GM19043 (cell line): Measurements from ENCODE around the gene LCN15.

ENCODE experiments used
- ATAC-seq: cut with Tn5 transposase; IDR thresholded peaks from one replicate; pipeline ENCODE4 v1.9.1; 2021; ENCODE audit warnings: low read depth; ENCODE audit not compliant: unreplicated experiment

LCN15 gene

DNA sequence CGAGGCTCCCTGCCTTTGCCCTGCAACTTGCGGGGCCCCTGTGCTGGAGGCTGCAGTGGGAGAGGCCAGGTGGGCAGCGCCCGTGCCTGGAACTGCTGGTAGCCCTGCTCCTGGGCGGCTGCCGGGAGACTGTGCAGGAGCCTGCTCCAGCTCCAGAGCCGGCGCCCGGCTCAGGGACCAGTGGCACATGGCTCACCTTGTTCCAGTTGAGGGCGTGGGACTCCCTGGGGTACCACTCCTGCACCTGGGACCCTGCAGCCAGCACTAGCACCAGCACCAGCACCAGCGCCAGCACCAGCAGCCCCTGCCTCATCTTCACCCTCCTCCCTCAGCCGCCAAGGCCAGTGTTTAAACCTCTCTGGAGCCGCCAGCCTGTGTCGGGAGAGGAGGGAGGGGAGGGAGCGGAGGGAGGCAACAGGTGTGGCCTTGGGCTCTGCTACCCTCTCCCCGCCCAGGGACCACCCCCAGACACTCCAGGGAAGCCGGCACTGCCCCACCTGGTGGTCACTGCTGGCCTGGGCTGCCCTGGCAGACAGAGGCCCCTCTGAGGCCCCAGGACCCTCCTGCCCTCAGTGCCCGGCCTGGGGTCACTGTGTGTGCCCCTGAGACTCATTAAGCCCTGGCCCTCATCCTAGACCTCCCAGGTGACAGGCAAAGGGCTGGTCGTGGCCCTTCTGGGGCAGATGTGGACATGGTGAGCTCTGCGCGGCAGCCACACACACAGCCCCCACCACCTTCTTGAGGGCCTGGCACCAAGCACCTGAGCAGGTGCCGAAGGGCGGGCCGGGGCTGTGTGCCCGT is 21.5 kb downstream of the LCN15 start, which contains the start of gene LCN10:
LCN10 (minus strand) TSS at position 350 of the 801 bp plus-strand sequence; CDS start at position 313, 37 bp downstream.
- ATAC-seq = no peak

- no peak for ATAC-seq
These were observed 22.3 kb downstream of the LCN15 start for GRCh38 chr9:136741883-136742571.

DNA sequence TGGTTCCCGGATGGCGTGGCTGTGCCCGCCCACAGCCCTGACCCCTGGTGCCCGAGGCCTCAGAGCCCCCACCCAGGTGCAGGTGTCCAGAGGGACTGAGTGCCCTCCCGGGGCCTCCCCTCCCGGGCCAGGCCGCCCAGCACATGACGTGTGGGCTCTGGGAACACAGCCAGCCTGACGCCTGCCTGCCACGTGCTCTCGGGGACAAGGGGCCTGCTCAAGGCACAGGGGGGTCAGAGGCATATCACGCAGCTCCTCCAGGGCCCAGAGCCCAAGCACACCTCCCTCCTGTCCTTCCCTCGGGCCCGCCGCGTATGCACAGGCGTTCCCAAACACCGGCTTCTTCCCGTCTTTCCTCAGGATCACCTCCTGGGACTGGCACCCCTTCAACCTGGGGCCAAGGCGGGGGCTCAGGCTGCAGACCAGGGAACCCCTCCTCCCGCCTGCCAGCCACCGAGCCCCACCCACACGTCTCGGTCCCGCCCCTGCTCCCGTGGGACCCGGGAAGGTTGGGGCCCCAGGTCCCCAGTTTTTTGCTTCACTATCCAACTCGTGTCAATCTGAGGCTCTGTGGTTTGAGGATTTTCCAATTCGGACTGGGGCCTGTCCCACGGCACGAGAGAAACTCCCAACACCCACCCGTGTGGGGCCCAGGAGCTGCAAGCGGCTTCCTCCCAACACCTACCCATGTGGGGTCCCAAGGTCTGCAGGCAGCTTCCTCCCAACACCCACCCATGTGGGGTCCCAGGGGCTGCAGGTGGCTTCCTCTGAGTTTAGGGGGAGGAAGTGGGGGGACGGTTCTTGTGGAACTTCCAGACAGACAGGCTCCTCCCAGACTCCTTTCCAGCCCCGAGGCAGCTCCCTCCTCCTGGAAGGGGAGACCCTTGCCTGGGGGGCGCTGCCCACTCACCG is 23.1 kb downstream of the LCN15 start:
- no peak for ATAC-seq

DNA sequence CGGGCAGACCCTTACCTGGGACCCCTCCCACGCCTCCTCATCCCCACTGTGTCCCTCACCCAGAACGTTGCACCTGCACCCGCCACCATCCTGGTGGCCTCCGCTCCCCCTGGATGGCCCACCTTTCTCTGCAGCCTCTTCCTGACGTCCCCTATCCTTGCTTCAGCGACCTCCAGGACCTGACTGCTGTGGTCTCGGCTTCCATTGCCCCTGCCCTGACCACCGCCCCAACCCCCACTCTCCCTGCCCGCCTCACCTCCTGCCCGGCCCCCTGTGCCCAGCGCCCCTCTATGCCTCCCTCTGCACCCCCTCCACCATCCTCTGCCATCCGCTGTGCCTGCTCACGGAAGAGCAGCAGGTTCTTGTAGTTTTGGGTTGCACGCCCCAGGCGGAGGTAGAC is 23.8 kb downstream of the LCN15 start:
- no peak for ATAC-seq

DNA sequence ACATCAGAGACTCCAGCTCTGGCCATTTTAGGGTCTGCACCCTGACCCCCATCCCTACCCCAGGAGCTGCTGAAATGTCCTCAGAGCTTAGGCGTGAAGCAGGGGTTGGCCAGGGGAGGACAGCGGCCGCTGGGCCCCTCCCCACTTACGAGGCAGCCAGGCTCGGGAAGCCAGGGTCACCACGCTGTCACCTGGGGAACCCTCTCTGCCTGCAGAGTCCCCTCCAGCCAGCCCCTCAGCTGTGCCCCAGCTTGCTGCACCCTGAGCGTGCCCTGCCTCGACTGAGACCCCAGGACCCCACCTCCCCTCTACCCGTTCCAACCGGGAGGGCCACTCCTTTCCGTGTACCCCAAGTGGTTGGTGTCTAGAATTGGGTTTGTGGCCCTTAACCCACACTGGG is 24.2 kb downstream of the LCN15 start:
- ATAC-seq = no peak

DNA sequence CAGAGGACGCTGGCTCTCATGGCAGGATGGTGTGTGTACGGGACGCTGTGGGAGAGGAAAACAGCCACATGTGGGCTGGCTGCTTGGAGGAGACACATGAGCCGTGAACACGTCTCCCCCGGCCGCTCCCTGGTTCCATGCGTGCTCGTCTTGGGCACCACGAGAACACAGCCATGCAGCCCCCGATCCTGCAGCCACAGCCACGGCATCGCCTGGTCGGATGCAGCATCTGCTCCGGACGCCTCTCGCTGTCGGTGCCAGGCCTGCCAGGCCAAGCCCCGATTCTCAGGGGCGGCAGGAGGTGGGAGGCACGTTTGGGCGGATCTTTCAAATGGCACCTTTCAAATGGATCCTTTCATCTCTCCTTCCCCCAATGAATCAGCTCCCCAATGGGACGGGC is 24.8 kb downstream of the LCN15 start:
- no peak for ATAC-seq

DNA sequence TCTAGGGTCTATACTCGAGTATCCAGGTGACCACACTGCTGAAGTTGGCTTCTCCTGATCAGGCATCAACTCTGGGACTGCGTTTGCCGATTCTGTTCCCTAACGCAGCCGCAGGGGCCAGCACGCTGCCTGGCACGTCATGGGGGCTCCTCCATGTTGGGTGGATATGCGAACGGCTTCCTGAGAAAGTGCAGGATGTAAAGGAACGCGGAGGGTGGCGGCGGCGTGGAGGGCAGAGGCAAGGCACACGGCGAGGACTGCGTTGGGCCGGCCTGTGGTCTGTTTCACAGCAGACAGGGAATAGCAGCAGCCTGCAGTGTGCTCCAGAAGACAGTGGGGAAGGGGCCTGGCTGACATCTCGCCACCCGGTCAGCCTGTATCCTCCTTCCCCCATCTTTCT is 25.4 kb downstream of the LCN15 start:
- ATAC-seq = no peak

DNA sequence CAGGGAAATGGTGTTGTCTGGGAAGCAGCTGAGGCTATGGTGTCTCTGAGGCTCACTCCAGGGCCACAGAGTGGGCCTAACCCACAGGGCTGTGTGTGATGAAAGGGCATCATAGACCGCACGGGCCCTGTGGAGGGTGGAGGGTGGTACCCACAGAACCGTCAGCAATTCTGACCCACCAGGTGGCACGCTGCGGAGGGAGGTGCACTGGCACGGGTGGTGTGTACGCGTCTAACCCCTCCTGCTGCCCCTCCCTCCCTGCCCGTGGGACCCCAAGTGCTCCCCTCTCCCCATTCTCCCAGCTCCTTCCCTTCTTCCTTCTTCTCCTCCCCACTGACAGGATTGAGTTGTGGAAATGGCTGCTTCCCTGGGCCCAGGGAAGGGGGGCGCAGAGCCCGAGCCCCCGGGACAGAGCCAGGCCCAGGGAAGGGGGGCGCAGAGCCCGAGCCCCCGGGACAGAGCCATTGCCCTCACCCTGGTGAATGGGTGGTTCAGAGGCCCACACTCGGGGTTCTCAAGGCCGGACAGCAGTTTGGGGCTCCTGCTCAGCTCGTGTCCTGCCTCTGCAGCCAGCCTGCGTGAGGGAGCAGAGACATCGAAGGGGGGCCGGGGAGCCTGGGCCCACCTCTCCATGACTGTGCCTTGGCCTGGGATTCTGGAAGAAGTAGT is 28.4 kb downstream of the LCN15 start:
- no peak for ATAC-seq

DNA sequence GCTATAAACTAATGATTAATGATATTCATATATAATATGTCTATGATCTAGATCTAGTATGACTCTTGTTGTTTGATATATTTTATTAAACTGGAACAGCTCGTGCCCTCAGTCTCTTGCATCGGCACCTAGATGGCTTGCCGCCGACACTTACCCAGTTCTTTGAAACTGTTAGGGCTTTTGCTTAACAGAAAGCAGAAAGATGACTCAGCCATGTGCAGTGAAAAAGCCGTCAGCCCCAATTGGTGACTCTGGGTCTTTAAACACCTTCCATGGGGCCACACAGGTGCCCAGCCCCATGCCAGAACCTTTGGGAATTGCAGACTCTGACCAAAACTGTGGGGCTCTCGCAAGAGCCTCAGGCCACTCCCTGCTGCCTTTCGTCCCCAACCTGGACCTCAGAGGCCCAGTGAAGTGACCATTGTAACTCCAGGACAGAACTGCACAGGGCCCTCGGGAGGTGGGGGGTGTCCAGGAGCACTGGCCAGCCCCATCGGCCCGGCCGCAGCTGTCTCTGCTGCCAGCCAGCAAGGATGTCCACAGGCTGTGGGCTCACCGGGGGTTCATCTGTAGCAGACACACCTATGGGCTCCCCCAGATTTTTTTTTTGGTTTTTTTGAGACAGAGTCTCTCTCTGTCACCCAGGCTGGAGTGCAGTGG is 29.4 kb downstream of the LCN15 start:
- ATAC-seq = no peak

GRCh38 chr9:136733611-136734010 is 30.7 kb downstream of the LCN15 start:
- ATAC-seq = no peak

- no peak for ATAC-seq
These were observed 31.7 kb downstream of the LCN15 start for GRCh38 chr9:136732444-136733178.

- no peak for ATAC-seq
These were observed 34.4 kb downstream of the LCN15 start for GRCh38 chr9:136729926-136730325.

DNA sequence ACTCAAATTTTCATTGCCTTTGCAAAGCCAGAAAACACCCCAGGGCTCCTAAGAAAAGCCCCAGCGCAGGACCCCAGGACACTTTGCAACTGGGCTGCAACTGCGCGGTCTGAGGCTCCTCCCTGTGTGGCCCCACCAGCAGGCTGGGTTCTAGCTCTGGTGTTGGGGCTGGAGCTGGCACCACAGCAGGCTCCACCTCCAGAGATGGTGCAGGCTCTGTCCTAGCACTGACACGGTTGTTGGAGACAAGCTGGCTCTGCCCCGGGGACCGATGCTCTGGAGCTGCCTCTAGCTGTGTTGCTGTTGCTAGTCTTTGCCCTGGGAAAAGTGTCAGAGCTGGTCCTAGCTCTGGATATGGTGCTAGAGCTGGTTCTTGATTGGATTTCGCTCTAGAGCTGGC is 35.2 kb downstream of the LCN15 start:
- ATAC-seq = no peak

- no peak for ATAC-seq
These were observed 35.7 kb downstream of the LCN15 start for GRCh38 chr9:136728548-136729123.

DNA sequence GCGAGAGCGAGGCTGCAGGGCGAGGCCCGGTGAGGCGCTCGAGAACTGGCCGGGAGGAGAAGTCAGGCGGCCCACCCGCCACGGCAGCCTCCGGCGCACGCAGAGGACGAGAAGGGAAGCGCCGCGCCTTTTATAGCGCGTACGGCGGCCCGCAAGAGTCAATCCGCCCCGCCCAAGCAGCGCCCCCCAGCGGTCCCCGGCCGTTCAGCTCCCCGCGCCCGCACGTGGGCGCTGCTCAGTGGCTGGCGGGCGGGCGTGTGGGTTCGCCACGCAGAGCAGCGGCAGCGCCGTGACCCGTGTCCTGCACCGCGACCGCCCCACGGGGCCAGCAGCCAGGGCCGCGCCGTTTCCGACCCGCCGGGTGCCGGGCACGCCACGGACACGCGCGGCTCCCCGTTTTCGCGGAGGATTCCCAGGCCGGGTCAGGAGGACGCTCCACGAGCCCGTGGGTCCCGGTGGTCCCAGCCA is 36.2 kb downstream of the LCN15 start:
- no peak for ATAC-seq

- ATAC-seq = no peak
These were observed 37.6 kb downstream of the LCN15 start for GRCh38 chr9:136726631-136727191.

GRCh38 chr9:136726118-136726517 is 38.2 kb downstream of the LCN15 start:
- ATAC-seq = no peak

GRCh38 chr9:136725612-136726011 is 38.7 kb downstream of the LCN15 start:
- no peak for ATAC-seq
